Upper lobe of left lung (tissue), 4 donors: Measurements from ENCODE around the gene SHC2.

Source experiments
- CTCF ChIP-seq, 6 experiments: fragments of 450-650 bp in 4 of 6; fragments of 200-600 bp in 2 of 6; sonication (generic) in 2 of 6; IDR thresholded peaks; one replicate each; pipeline ENCODE4 v1.5.1; 2016 to 2019; ENCODE audit warnings: antibody characterized with exemption in 6 of 6
- POLR2A ChIP-seq, 4 donors: fragments of 450-650 bp; IDR thresholded peaks; one replicate each; pipeline ENCODE4 v1.5.1; 2016 to 2017; ENCODE audit warnings: antibody characterized with exemption in 4 of 4, mild to moderate bottlenecking in 2 of 4

- TF ChIP-seq CTCF (IDR thresholded peaks at IDR 0.05): no peak
- no peak for TF ChIP-seq POLR2A (IDR thresholded peaks at IDR 0.05)
Observed at GRCh38 chr19:442085-442484, 18.7 kb downstream of the SHC2 start.
